Ishikawa (cell line): ENCODE results near the gene DOCK6.

Experiments
- CEBPB ChIP-seq: IDR thresholded peaks from 2 replicates; pipeline ENCODE4 v1.6.1; 2012
- CREB1 ChIP-seq: IDR thresholded peaks from 2 replicates; pipeline ENCODE4 v1.6.1; 2012; ENCODE audit warnings: low read depth
- EGR1 ChIP-seq: IDR thresholded peaks from 2 replicates; pipeline ENCODE4 v1.6.1; 2012
- EP300 ChIP-seq: IDR thresholded peaks from 2 replicates; pipeline ENCODE4 v1.6.1; 2012; ENCODE audit warnings: borderline replicate concordance
- FOXM1 ChIP-seq: IDR thresholded peaks from 2 replicates; pipeline ENCODE4 v1.6.1; 2012; ENCODE audit warnings: low read depth, borderline replicate concordance
- NFIC ChIP-seq: IDR thresholded peaks from 2 replicates; pipeline ENCODE4 v1.6.1; 2012
- RAD21 ChIP-seq: IDR thresholded peaks from 2 replicates; pipeline ENCODE4 v1.6.1; 2012; ENCODE audit warnings: low read depth
- TAF1 ChIP-seq: IDR thresholded peaks from 2 replicates; pipeline ENCODE4 v1.6.1; 2012; ENCODE audit warnings: low read depth, mild to moderate bottlenecking
- TCF12 ChIP-seq: IDR thresholded peaks from 2 replicates; pipeline ENCODE4 v1.6.1; 2012; ENCODE audit warnings: low read depth
- TEAD4 ChIP-seq: IDR thresholded peaks from 2 replicates; pipeline ENCODE4 v1.6.1; 2012
- YY1 ChIP-seq: IDR thresholded peaks from 2 replicates; pipeline ENCODE4 v1.6.1; 2012; ENCODE audit warnings: low read depth
- ZBTB7A ChIP-seq: IDR thresholded peaks from 2 replicates; pipeline ENCODE4 v1.6.1; 2012; ENCODE audit warnings: low read depth
- TF ChIP-seq, protein P1 (sequence below): IDR thresholded peaks from 2 replicates; pipeline ENCODE4 v1.6.1; 2012
- TF ChIP-seq, protein P2 (sequence below): IDR thresholded peaks from 2 replicates; pipeline ENCODE4 v1.6.1; 2012; ENCODE audit warnings: low read depth, mild to moderate bottlenecking
- TF ChIP-seq, protein P3 (sequence below): IDR thresholded peaks from 2 replicates; pipeline ENCODE4 v1.6.1; 2012

Gene DOCK6

DNA sequence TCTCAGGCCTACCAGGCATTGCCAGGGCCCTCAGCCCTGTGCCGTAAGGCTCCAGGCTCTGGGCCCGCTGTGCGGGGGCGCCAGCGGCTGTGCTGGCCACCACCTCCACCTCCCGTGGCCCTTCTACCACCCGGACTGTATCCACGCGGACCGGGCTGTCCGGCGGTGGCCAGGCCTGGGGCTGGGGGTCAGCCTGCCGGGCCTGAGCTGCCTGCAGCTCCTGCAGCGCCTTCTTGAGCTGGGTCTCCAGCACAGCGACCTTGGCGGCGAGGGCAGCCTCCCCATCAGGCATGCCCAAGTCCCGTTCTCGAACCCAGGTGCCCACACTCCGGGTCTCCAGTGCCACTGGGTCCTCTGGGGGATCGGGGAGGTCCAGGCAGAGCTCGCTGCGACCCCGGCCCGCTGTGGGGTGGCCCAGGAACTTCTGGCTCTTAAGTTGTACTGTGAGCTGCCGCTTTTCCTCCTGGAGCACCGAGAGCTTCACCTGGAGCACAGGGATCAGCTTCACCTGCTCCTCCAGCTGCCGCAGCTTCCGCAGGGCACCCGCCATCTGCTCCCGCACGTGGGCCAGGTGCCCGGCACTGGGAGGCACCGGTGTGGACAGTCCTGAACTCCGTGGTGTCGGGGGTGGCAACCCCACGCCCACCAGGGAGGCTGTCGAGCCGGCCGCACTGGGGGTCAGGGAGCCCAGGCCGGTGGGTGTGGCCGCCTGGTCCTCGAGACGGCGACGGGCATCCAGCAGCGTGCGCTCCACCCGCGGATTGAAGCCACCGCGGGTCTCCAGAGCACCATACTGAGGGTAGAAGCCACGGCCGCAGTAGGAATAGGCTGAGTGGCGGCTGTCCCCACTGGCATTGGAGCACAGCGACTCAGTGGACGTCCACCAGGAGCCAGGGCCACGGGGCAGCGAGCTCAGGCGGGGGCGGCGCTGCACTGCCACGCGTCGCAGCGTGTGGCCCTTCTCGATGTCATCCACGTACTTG is 69.1 kb downstream of the DOCK6 start:
- TF ChIP-seq, protein P1, sequence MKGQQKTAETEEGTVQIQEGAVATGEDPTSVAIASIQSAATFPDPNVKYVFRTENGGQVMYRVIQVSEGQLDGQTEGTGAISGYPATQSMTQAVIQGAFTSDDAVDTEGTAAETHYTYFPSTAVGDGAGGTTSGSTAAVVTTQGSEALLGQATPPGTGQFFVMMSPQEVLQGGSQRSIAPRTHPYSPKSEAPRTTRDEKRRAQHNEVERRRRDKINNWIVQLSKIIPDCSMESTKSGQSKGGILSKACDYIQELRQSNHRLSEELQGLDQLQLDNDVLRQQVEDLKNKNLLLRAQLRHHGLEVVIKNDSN: no peak
- TF ChIP-seq TAF1 (no peak), RAD21 (no peak), EP300 (no peak), CREB1 (no peak)

DNA sequence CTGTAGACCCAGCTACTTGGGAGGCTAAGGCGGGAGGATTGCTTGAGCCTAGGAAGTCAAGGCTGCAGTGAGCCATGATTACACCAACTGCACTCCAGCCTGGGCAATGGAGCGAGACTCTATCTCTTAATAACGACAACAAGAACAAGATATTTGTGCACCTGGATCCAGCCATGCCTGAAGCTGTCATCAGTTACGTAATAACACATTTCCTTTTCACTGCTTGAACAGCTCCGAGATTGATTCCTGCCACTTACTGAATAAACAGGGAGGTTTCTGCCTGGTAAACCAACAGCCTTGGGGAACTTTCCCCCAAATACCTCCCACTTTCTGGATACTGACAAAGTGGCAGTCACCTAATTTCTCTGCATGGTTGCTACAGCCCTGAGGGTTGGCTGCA is 70.4 kb downstream of the DOCK6 start:
- TF ChIP-seq, protein P2, sequence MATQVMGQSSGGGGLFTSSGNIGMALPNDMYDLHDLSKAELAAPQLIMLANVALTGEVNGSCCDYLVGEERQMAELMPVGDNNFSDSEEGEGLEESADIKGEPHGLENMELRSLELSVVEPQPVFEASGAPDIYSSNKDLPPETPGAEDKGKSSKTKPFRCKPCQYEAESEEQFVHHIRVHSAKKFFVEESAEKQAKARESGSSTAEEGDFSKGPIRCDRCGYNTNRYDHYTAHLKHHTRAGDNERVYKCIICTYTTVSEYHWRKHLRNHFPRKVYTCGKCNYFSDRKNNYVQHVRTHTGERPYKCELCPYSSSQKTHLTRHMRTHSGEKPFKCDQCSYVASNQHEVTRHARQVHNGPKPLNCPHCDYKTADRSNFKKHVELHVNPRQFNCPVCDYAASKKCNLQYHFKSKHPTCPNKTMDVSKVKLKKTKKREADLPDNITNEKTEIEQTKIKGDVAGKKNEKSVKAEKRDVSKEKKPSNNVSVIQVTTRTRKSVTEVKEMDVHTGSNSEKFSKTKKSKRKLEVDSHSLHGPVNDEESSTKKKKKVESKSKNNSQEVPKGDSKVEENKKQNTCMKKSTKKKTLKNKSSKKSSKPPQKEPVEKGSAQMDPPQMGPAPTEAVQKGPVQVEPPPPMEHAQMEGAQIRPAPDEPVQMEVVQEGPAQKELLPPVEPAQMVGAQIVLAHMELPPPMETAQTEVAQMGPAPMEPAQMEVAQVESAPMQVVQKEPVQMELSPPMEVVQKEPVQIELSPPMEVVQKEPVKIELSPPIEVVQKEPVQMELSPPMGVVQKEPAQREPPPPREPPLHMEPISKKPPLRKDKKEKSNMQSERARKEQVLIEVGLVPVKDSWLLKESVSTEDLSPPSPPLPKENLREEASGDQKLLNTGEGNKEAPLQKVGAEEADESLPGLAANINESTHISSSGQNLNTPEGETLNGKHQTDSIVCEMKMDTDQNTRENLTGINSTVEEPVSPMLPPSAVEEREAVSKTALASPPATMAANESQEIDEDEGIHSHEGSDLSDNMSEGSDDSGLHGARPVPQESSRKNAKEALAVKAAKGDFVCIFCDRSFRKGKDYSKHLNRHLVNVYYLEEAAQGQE: no peak
- 0 out of 2 replicates have a peak, but pooled peaks have one; percentile 20 for TF ChIP-seq TEAD4
- TF ChIP-seq, protein P1: no peak
- TF ChIP-seq CEBPB: peak; percentile 50
- peak; percentile 25; the same call in 1 of the 2 replicates for TF ChIP-seq NFIC
- peak; percentile 90 for TF ChIP-seq TCF12
- TF ChIP-seq TAF1: no peak
- no peak for TF ChIP-seq FOXM1
- TF ChIP-seq CREB1: no peak
- no peak for TF ChIP-seq RAD21
- TF ChIP-seq EGR1: no peak
- TF ChIP-seq, protein P3, sequence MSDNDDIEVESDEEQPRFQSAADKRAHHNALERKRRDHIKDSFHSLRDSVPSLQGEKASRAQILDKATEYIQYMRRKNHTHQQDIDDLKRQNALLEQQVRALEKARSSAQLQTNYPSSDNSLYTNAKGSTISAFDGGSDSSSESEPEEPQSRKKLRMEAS: no peak
- TF ChIP-seq ZBTB7A: no peak
- TF ChIP-seq YY1: no peak
- 0 out of 2 replicates have a peak, but pooled peaks have one; percentile 36 for TF ChIP-seq EP300

DNA sequence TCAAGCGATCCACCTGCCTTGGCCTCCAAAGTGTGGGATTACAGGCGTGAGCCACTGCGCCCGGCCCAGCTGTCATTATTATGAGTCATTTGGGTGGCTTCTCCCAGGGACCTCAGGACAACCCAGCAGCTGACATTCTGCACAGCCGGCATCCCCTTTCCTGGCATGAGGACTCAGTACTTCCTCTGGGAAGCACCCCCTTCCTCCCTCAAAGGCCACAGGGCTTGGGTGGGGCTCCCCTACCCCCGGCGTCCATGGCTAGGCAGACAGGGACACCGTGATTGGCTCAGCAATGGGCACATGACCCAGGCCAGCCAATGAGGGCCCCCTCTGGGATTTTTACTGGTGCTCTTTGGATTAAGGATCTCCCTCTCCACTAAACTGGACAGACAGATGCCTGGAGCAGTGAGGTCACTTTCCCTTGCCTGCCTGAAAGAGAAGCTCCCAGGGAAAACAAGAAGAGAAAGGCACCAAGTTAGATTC is 71.0 kb downstream of the DOCK6 start:
- no peak for TF ChIP-seq NFIC
- TF ChIP-seq YY1: no peak
- TF ChIP-seq, protein P1: peak; percentile 94
- TF ChIP-seq, protein P2: no peak

DNA sequence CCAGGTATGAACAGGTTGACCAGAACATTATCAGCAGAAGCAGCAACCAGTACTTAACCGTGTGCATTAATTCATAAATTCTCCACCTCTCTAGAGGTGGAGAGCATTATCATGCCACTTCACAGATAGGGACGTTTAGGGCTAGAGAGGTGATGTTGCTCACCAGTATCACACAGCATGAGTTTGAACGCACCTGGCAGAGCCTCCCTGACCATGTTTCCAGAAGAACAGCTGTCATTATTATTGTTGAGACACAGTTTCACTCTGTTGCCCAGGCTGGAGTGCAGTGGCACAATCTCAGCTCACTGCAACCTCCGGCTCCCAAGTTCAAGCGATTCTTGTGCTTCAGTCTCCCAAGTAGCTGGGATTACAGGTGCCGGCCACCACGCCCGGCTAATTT is 71.8 kb downstream of the DOCK6 start:
- no peak for TF ChIP-seq CREB1
- TF ChIP-seq NFIC: no peak
- TF ChIP-seq, protein P2: no peak
- TF ChIP-seq FOXM1: no peak

DNA sequence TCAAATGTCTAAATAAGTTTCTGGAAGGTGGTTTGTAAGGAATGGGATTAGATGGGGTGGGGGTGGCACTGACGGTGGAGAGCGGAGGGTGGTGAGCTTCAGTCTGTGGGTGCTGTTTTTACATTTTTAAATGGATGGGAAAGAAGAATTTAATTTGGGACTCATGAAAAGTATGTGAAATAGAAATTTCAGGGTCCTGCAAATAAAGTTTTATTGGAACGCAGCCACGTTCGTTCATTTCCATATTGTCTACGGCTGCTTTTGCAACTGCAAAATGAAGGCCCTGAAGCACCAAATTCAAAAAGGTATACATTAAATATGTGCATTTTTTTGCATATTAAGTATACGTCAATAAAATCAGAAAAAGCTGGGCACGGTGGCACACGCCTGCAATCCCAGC is 74.9 kb downstream of the DOCK6 start:
- TF ChIP-seq ZBTB7A (no peak), TEAD4 (no peak), FOXM1 (no peak), EGR1 (no peak), RAD21 (no peak)
- TF ChIP-seq, protein P1: no peak
